ENCODE measurements around the gene TDP1.

TDP1 gene

DNA sequence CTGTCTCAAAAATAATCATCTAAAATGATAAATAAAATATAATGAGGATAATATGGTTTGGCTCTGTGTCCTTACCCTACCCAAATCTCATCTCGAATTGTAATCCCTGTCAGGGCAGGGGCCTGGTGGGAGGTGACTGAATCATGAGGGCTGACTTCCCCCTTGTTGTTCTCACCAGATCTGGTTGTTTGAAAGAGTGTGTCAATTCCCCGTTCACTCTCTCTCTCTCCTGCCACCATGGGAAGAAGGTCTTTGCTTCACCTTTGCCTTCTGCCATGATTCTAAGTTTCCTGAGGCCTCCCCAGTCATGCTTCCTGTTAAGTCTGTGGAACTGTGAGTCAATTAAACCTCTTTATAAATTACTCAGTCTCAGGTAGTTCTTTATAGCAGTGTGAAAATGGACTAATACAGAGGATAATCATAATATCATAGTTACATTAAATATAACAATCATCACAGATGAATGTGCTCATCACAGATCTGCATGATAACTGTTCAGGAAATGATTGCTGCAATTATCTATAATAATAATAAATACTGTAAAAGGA, 13.8 kb upstream of the TDP1 start:
- no peak for DNase-seq (ENCODE audit: low spot score)

DNA sequence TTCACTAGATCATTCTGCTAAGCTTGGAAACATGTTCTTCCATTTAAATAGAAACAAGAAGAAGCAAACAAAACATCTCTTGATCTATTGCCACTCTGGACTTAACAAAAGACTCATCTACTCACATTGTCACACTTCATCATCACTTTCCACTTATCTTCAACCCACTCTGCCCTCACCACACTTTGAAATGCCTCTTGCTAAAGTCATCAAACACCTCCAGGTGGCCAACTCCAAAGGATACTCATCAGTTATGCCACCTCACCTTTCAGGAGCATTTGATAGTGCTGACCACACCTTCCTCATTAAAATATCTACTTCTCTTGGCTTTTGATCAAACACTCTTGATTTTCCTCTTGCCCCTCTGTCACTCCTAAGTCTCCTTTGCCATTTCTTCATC, 8.4 kb upstream of the TDP1 start:
- no peak for DNase-seq (ENCODE audit: low spot score)

- no peak for DNase-seq (ENCODE audit: low spot score)
Observed at GRCh38 chr14:89952576-89952975, 3.2 kb upstream of the TDP1 start.

- DNase-seq (ENCODE audit: low spot score), result no peak
Observed at GRCh38 chr14:89953602-89954001, 2.1 kb upstream of the TDP1 start.

- DNase-seq (ENCODE audit: low spot score), result peak; percentile 98
Observed at GRCh38 chr14:89954070-89955021, 1.4 kb upstream of the TDP1 start, which contains the start of gene EFCAB11. TSS of gene EFCAB11 (minus strand) at chr14:89954730. CDS start at chr14:89954660, 70 bp downstream.

GRCh38 chr14:89955022-89955744, 544 bp upstream of the TDP1 start:
- DNase-seq (ENCODE audit: low spot score), result no peak

GRCh38 chr14:89956661-89957009, 908 bp downstream of the TDP1 start:
- DNase-seq (ENCODE audit: low spot score), result no peak

DNA sequence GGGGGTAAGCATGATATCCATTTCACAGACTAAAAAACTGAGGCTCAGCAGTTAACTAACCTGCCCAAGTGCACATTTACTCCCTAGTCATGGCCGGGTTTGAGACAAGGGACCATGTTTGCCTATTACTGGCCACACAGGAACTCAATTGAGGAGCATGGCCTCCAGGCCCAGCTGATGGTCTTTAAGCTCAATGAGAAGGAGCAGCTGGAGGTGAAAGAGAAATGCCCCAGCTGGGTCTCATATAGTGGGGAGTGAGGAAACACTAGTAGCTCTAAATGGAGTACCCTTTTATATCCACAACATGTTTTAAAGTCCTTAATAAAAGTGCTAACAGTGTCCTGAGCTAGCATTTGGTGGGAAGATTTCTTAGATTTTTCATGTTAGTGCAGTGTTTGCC, 1.6 kb downstream of the TDP1 start:
- no peak for DNase-seq (ENCODE audit: low spot score)

- no peak for DNase-seq (ENCODE audit: low spot score)
Observed at GRCh38 chr14:89957791-89958190, 2.1 kb downstream of the TDP1 start.

- DNase-seq (ENCODE audit: low spot score), result no peak
Observed at GRCh38 chr14:89958966-89959365, 3.2 kb downstream of the TDP1 start.

DNA sequence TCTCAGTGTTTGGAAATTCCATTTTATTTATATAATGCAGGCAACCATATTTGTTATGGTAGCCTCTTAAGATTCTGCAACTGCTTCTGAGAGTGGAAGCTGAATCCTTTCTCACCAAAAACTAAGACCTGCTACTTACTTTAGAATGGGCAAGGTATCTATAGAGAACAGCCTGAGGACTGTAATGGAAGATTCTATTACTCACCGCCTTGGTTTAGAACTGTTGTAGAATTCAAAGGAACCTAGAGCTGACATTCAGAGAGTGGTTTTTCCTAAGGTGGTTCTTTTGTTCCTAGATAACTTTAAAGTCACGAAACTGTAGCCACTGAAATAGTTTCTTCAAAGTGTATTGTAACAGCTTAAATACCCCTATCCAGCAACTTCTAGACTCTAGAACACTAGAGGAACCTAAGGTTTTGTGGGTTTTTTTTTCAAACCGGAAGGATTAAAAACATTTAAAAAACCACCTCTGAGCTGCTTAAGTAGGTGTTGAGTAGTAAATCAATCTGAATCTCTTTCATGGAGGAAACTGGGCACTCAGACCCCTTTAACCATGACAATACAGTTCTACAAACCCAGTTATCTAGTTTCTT, 4.2 kb downstream of the TDP1 start:
- DNase-seq (ENCODE audit: low spot score), result peak; percentile 20

- DNase-seq (ENCODE audit: low spot score), result no peak
Observed at GRCh38 chr14:89960914-89961313, 5.2 kb downstream of the TDP1 start.

GRCh38 chr14:89963288-89963978, 7.7 kb downstream of the TDP1 start:
- no peak for DNase-seq (ENCODE audit: low spot score)

DNA sequence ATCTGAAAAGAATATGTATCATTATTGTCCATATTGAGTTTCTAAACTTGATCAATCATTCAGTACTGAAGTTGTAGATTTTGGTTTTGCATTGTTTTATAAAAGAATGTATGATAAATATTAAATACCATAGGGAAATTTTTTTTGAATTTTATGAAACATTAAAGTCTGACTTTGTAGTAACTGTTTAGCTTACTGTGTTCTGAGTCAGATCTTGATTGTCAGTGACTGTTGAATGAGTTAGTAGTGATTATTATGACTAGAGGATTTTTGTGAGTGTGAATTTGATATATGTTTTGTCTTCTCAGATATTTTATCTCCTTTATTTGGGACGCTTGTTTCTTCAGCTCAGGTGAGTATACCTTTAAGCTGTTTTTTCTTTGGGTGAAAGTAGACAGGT, 10.1 kb downstream of the TDP1 start:
- DNase-seq (ENCODE audit: low spot score), result no peak

DNA sequence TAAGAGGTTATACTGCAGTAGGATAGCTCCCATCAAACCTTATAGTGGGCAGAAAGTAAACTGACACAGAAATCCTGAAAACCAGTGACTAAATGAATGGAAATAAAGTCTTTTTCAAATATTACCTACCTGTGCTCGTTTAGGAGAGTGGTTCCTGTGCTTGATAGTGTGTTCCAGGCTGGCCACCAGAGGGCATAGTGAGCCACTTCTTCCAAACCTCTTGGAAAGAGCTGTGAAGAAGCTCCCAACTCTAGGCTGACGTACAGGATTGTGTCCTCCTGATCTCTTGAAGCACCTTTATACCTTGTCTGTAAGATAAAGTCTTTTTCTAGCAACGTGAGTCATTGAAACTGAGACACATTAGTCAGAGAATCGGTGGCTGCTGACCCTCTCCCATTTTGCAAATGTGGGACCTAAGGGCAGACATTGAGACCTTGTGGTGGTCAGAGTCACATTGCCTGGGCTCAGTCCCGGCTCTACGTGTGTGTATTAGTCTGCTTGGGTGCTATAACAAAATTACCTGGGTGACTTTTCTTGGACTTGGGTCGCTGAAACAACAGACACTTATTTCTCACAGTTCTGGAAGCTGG, 17.6 kb downstream of the TDP1 start:
- DNase-seq (ENCODE audit: low spot score), result peak; percentile 52

GRCh38 chr14:89977668-89978067, 21.9 kb downstream of the TDP1 start:
- DNase-seq (ENCODE audit: low spot score), result no peak

DNA sequence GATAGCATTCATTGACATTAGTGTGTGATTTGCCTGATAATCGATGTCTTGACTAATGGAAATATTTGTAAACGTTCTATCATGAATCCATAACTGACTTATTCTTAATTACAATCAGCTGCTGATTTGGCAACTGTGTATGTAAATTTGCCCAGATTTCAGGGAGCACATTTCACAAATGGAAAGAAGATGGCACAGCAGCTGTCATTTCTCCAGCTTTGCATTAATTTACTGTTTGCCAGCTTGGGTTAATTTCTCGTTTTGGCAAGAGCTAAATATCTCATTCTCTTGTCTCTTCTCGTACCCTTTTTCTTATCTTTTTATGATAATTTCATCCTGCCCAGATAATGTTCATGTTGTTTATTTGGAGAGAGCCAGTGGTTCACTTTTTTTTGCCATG, 22.9 kb downstream of the TDP1 start:
- DNase-seq (ENCODE audit: low spot score), result no peak

DNA sequence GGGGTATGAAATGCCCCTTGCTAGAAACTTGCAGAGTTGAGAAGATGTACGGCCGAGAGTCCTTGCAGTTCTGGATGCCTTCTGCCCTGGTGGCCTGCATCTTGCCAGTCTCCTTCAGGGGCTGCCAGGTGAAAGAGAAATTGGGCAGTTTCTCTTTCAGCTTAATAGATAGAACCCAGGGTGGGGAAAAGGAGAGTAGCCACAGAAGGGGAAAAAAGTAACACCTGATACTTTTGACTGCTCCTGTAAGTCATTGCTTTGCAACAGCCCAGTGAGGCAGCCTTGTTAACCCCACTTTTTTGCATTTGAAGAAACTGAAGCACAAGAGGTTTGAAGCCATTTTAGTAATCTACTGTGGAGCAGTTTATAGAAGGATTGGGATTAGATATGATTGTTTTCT, 27.6 kb downstream of the TDP1 start:
- no peak for DNase-seq (ENCODE audit: low spot score)

DNA sequence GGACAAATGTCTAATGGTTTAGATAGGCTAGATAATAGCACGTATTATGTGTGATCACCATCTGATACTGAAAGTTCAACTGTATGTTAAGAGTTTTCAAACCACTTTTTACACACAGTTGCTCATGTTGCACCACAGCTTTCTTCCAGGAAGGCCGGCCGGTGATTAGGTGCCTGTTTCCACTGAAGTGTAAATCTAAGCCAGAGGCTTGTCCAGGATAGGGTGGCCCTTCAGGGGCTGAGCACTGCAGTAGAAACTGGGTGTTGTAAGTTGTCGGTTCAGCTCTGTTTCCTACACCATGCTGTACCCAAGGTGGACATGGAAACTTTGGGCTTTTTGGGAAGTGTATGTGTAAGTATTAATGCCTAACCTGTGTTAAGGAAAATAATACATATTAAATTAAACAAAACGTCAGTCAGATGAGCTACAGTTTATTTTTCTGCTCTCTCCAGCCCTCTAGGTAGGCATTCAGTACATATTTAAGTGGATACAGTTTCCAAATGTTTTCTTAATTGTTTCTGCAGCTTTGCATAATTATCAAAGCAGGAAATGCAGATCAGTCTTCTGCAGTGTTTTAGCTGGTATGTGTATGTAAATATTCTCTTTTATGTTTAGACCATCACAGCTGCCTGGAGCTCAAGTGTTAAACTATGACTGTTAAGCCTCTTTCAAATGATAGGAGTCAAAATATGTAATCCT, 30.9 kb downstream of the TDP1 start:
- no peak for DNase-seq (ENCODE audit: low spot score)

DNA sequence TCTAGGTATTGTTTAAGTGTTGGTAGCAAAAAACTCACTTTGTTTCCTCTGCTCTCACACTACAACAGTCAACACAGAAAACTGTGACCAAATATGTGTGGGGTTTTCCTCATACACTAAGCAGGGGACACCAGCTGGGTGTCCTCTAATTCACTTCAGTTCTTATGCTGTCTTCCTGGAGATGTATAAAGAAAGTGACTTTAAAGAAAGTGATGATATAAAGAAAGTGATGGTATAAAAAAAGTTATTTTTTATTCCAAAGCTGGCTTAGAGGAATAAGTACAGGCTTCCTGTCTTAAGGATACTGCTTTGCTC, 31.4 kb downstream of the TDP1 start:
- DNase-seq (ENCODE audit: low spot score), result no peak

DNA sequence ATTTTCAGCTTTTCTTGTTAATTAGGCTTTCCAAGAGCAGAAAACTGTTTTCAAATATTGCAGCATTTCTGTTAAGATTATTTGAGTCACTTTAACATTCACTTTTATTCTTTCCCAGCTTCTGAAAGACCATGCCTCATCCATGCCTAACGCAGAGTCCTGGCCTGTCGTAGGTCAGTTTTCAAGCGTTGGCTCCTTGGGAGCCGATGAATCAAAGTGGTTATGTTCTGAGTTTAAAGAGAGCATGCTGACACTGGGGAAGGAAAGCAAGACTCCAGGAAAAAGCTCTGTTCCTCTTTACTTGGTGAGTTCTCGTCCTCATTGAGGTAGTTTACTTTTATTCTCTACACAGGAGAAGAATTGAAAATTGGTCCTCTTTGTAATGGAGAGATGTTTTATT, 33.1 kb downstream of the TDP1 start:
- no peak for DNase-seq (ENCODE audit: low spot score)
